ENCODE results near the gene HSPA8. TPM values are rescaled to one million over a fixed set of nuclear protein-coding genes. Genes with fewer than 3 reads are reported as not detected.
"Not testable (repeated sequence)": the region's sequence is repeated elsewhere in the genome, so short reads cannot be mapped to it uniquely, and the experiment has no call there.

The HSPA8 gene
- total RNA-seq, 1 donor from 2014 or later, result 1,453 TPM

DNA sequence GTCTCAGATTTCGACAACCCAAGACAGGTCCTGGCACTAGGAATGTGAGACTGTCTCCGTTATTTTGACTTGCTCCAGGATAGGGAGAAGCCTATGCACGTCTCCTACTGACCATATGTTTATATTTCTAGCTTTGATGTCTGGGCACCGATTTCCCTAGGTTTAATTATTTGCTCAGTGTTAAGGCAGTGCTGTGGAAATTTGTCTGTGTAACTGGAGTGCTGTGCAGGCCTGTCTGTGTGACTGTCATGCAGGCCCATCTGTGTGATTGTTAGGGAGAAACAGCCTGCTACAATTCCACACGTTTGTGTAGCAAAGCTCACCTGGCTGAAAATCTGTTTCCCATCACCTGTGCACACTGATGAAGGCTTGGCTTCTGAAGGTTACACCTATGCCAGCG, 29.6 kb upstream of the HSPA8 start:
- Mint-ChIP-seq H3K9me3 (no peaks in the 10 kb centered on the region), H3K27me3 (ENCODE audit: insufficient read depth, low read depth) (no peaks in the 10 kb centered on the region), H3K4me3 (no peak overlapping the region), H3K36me3 (peaks cover 4% of the 10 kb centered on the region), H3K4me1 (peaks cover under 1% of the 10 kb centered on the region), H3K27ac (no peak overlapping the region)
- no peaks in the 10 kb centered on the region for H3K27me3 ChIP-seq
- no peak overlapping the region for H2AFZ ChIP-seq (replicated peaks)
- no peaks in the 10 kb centered on the region for H3K36me3 ChIP-seq
- no peak overlapping the region for H3K9ac ChIP-seq
- TF ChIP-seq, protein P1, sequence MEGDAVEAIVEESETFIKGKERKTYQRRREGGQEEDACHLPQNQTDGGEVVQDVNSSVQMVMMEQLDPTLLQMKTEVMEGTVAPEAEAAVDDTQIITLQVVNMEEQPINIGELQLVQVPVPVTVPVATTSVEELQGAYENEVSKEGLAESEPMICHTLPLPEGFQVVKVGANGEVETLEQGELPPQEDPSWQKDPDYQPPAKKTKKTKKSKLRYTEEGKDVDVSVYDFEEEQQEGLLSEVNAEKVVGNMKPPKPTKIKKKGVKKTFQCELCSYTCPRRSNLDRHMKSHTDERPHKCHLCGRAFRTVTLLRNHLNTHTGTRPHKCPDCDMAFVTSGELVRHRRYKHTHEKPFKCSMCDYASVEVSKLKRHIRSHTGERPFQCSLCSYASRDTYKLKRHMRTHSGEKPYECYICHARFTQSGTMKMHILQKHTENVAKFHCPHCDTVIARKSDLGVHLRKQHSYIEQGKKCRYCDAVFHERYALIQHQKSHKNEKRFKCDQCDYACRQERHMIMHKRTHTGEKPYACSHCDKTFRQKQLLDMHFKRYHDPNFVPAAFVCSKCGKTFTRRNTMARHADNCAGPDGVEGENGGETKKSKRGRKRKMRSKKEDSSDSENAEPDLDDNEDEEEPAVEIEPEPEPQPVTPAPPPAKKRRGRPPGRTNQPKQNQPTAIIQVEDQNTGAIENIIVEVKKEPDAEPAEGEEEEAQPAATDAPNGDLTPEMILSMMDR (IDR thresholded peaks at IDR 0.05), result no peak
- TF ChIP-seq EZH2phosphoT487 (IDR thresholded peaks at IDR 0.05) (no peak), EZH2 (IDR thresholded peaks at IDR 0.05) (no peak)
- H3K4me2 ChIP-seq, result no peak overlapping the region
- no peaks in the 10 kb centered on the region for H3K4me1 ChIP-seq
- H3K27ac ChIP-seq, result no peak overlapping the region
- H3F3A ChIP-seq (ENCODE audit: low read depth), result no peaks in the 10 kb centered on the region
- no peaks in the 10 kb centered on the region for H3K79me2 ChIP-seq (ENCODE audit: low read depth)
- H4K20me1 ChIP-seq (ENCODE audit: low read depth), result no peaks in the 10 kb centered on the region
- no peaks in the 10 kb centered on the region for H3K9me3 ChIP-seq (ENCODE audit: low read depth)
- no peak for DNase-seq (ENCODE audit: low spot score)
- no peak overlapping the region for H3K4me3 ChIP-seq

DNA sequence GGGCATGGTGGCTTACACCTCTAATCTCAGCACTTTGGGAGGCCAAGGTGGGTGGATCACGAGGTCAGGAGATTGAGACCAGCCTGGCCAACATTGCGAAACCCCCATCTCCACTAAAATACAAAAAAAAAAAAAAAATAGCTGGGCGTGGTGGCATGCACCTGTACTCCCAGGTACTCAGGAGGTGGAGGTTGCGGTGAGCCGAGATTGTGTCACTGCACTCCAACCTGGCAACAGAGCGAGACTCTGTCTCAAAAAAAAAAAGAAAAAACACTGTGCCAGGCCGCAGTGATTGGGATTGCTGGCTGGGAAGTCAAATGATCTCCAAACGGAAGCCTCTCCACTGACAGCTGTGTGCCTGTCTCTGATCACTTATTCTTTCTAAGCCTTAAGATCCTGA, 28.2 kb upstream of the HSPA8 start:
- H3F3A ChIP-seq (ENCODE audit: low read depth); H3K9ac ChIP-seq; H4K20me1 ChIP-seq (ENCODE audit: low read depth); H3K27ac ChIP-seq; H3K4me3 Mint-ChIP-seq; H3K4me1 ChIP-seq; H3K27me3 Mint-ChIP-seq (ENCODE audit: insufficient read depth, low read depth); H3K9me3 ChIP-seq (ENCODE audit: low read depth); H3K4me1 Mint-ChIP-seq; DNase-seq (ENCODE audit: low spot score); H3K79me2 ChIP-seq (ENCODE audit: low read depth); H2AFZ ChIP-seq (replicated peaks); H3K27ac Mint-ChIP-seq; H3K9me3 Mint-ChIP-seq; H3K27me3 ChIP-seq; H3K4me3 ChIP-seq; H3K4me2 ChIP-seq; H3K36me3 Mint-ChIP-seq; H3K36me3 ChIP-seq: not testable (repeated sequence)

DNA sequence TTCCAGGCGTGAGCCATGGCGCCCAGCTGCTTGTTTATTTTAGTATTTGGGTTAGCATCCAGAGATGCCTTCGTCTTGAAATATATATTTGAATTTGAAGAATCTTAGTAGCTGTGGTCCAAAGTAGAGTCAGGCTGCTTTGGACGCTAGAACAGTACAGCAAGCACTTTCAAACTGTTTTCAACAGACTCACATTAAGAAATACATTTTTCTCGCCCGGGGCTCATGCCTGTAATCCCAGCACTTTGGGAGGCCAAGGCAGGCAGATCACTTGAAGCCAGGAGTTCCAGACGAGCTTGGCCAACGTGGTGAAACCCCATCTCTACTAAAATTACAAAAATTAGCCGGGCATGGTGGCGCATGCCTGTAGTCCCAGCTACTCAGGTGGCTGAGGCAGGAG, 27.0 kb upstream of the HSPA8 start:
- not testable (repeated sequence) for H3K27me3 Mint-ChIP-seq (ENCODE audit: insufficient read depth, low read depth); H3K27ac ChIP-seq; H3K4me2 ChIP-seq; DNase-seq (ENCODE audit: low spot score); H3K27ac Mint-ChIP-seq; H3K4me3 Mint-ChIP-seq; H3K4me1 Mint-ChIP-seq; H3K4me1 ChIP-seq; H3K79me2 ChIP-seq (ENCODE audit: low read depth); H3K27me3 ChIP-seq; H3K9me3 ChIP-seq (ENCODE audit: low read depth); H3F3A ChIP-seq (ENCODE audit: low read depth); H3K36me3 ChIP-seq; H4K20me1 ChIP-seq (ENCODE audit: low read depth); H2AFZ ChIP-seq (replicated peaks); H3K9ac ChIP-seq; H3K9me3 Mint-ChIP-seq; H3K4me3 ChIP-seq
- peaks cover 11% of the 10 kb centered on the region for H3K36me3 Mint-ChIP-seq

DNA sequence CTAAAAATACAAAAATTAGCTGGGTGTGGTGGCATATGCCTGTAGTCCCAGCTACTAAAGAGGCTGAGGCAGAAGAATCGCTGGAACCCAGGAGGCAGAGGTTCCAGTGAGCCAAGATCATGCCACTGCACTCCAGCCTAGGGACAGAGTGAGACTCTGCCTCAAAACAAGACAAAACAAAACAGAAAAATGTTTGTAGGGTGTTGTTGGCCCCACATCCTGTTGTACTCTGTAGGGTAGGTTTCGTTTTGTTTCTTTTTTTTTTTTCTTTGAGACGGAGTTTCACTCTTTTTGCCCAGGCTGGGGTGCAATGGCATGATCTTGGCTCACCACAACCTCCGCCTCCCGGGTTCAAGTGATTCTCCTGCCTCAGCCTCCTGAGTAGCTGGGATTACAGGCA, 25.7 kb upstream of the HSPA8 start:
- not testable (repeated sequence) for H3K9ac ChIP-seq; H3K9me3 Mint-ChIP-seq; H3K9me3 ChIP-seq (ENCODE audit: low read depth); H3K27me3 ChIP-seq; H2AFZ ChIP-seq (replicated peaks); H3K4me1 Mint-ChIP-seq; H3K27me3 Mint-ChIP-seq (ENCODE audit: insufficient read depth, low read depth); DNase-seq (ENCODE audit: low spot score); H3K4me3 Mint-ChIP-seq; H3K27ac Mint-ChIP-seq; H3K36me3 ChIP-seq; H3K79me2 ChIP-seq (ENCODE audit: low read depth); H3K27ac ChIP-seq; H4K20me1 ChIP-seq (ENCODE audit: low read depth); H3K4me3 ChIP-seq; H3K4me2 ChIP-seq; H3F3A ChIP-seq (ENCODE audit: low read depth); H3K4me1 ChIP-seq
- peaks cover 24% of the 10 kb centered on the region for H3K36me3 Mint-ChIP-seq

DNA sequence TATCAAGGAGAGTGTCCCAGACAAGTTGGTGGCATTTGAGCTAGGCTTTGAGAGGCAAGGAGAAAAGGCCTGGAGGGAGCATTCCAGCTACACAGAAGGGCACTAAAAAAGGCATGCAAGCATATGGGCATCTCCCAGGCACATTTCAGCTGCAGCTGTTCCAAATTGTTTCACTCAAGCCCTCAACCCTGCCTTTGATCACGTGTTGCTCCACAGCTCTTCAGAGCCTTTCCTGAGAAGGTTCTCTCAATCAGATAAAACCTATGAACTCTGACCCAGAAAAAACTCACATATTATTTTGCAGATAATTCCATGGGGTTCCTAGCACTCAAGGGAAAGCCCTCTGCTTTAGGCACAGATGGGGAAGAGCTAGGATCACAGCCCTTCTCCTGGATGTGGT, 24.4 kb upstream of the HSPA8 start:
- H3K27ac Mint-ChIP-seq, result no peak overlapping the region
- Histone ChIP-seq H3K4me1 (no peaks in the 10 kb centered on the region), H3K36me3 (no peaks in the 10 kb centered on the region), H3K27ac (no peak overlapping the region), H2AFZ (replicated peaks) (no peak overlapping the region), H3K79me2 (ENCODE audit: low read depth) (no peaks in the 10 kb centered on the region), H4K20me1 (ENCODE audit: low read depth) (no peaks in the 10 kb centered on the region), H3K9me3 (ENCODE audit: low read depth) (no peaks in the 10 kb centered on the region), H3F3A (ENCODE audit: low read depth) (no peaks in the 10 kb centered on the region), H3K4me2 (no peak overlapping the region), H3K27me3 (no peaks in the 10 kb centered on the region), H3K9ac (no peak overlapping the region), H3K4me3 (no peak overlapping the region)
- no peaks in the 10 kb centered on the region for H3K9me3 Mint-ChIP-seq
- H3K4me1 Mint-ChIP-seq, result peaks cover 7% of the 10 kb centered on the region
- no peaks in the 10 kb centered on the region for H3K27me3 Mint-ChIP-seq (ENCODE audit: insufficient read depth, low read depth)
- TF ChIP-seq, protein P1 (IDR thresholded peaks at IDR 0.05), result no peak
- TF ChIP-seq EZH2 (IDR thresholded peaks at IDR 0.05) (no peak), EZH2phosphoT487 (IDR thresholded peaks at IDR 0.05) (no peak)
- peaks cover 27% of the 10 kb centered on the region for H3K36me3 Mint-ChIP-seq
- no peak for DNase-seq (ENCODE audit: low spot score)
- no peak overlapping the region for H3K4me3 Mint-ChIP-seq
